ENCODE results near the gene UBQLN4. TPM values are rescaled to one million over a fixed set of nuclear protein-coding genes. Genes with fewer than 3 reads are reported as not detected.

UBQLN4 gene
- polyA plus RNA-seq, 1 donor from 2014 or later: 34.9 TPM

DNA sequence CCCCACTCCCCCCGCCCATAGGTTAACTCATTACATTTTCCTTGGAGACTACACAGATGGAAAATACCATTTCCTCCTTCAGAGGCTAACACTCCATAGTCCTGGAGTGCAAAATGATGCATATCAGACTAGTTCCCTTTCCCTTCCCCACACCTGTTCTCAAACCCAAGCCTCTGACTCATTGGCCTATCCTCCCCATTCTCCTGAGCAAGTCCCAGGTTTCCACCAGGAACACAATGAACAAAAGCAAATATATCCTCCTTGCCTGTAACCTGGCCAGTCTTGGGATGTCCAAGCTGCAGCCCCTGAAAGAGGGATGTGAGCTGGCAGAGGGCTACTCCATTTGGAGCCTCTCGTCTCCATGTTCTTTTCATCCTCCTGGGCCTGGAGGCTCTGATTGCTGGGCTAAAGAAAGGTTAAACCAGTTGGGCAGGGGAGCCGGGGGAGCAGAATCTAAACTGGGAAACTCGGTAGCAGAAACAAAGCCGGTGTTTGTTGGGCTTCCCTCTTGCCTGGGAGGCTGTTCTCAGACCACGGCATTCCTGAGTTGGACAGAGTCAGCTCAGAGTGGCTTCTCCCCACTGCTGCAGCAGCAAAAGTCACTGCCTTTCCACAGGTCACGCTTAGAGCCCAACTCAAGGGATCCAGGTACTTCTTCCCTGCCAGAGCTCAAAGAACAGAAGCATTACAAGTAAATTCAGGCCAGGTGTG is 46.8 kb downstream of the UBQLN4 start:
- TF ChIP-seq EZH2 (IDR thresholded peaks at IDR 0.05; ENCODE audit: borderline replicate concordance, insufficient read depth, low read length, poor library complexity, severe bottlenecking): no peak
- TF ChIP-seq, protein P1, sequence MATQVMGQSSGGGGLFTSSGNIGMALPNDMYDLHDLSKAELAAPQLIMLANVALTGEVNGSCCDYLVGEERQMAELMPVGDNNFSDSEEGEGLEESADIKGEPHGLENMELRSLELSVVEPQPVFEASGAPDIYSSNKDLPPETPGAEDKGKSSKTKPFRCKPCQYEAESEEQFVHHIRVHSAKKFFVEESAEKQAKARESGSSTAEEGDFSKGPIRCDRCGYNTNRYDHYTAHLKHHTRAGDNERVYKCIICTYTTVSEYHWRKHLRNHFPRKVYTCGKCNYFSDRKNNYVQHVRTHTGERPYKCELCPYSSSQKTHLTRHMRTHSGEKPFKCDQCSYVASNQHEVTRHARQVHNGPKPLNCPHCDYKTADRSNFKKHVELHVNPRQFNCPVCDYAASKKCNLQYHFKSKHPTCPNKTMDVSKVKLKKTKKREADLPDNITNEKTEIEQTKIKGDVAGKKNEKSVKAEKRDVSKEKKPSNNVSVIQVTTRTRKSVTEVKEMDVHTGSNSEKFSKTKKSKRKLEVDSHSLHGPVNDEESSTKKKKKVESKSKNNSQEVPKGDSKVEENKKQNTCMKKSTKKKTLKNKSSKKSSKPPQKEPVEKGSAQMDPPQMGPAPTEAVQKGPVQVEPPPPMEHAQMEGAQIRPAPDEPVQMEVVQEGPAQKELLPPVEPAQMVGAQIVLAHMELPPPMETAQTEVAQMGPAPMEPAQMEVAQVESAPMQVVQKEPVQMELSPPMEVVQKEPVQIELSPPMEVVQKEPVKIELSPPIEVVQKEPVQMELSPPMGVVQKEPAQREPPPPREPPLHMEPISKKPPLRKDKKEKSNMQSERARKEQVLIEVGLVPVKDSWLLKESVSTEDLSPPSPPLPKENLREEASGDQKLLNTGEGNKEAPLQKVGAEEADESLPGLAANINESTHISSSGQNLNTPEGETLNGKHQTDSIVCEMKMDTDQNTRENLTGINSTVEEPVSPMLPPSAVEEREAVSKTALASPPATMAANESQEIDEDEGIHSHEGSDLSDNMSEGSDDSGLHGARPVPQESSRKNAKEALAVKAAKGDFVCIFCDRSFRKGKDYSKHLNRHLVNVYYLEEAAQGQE (IDR thresholded peaks at IDR 0.05; ENCODE audit: borderline replicate concordance): no peak
- TF ChIP-seq MXI1 (conservative IDR thresholded peaks at IDR 0.05; ENCODE audit: poor library complexity, severe bottlenecking): no peak
- no peak for TF ChIP-seq TAF1 (IDR thresholded peaks at IDR 0.05; ENCODE audit: low read depth)
- TF ChIP-seq, protein P2, sequence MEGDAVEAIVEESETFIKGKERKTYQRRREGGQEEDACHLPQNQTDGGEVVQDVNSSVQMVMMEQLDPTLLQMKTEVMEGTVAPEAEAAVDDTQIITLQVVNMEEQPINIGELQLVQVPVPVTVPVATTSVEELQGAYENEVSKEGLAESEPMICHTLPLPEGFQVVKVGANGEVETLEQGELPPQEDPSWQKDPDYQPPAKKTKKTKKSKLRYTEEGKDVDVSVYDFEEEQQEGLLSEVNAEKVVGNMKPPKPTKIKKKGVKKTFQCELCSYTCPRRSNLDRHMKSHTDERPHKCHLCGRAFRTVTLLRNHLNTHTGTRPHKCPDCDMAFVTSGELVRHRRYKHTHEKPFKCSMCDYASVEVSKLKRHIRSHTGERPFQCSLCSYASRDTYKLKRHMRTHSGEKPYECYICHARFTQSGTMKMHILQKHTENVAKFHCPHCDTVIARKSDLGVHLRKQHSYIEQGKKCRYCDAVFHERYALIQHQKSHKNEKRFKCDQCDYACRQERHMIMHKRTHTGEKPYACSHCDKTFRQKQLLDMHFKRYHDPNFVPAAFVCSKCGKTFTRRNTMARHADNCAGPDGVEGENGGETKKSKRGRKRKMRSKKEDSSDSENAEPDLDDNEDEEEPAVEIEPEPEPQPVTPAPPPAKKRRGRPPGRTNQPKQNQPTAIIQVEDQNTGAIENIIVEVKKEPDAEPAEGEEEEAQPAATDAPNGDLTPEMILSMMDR (IDR thresholded peaks at IDR 0.05; ENCODE audit: poor library complexity, severe bottlenecking): no peak
- no peak for TF ChIP-seq POLR2AphosphoS5 (IDR thresholded peaks at IDR 0.05)
- TF ChIP-seq RAD21 (conservative IDR thresholded peaks at IDR 0.05): no peak
- TF ChIP-seq SMC3 (conservative IDR thresholded peaks at IDR 0.05; ENCODE audit: poor library complexity): no peak
- Histone ChIP-seq H3K9me3 (ENCODE audit: low read length) (no peaks in the 10 kb centered on the region), H3K27me3 (ENCODE audit: insufficient read depth, low read depth, low read length) (no peaks in the 10 kb centered on the region), H3K4me2 (ENCODE audit: low read length) (no peak overlapping the region), H2AFZ (ENCODE audit: low read depth, low read length) (no peak overlapping the region), H3F3A (ENCODE audit: insufficient read depth, low read length, poor library complexity, severe bottlenecking) (no peaks in the 10 kb centered on the region), H3K79me2 (replicated peaks; ENCODE audit: insufficient read depth, low read length) (no peaks in the 10 kb centered on the region), H4K20me1 (ENCODE audit: insufficient read depth) (no peaks in the 10 kb centered on the region), H3K4me3 (ENCODE audit: low read length) (no peak overlapping the region), H3K9ac (ENCODE audit: low read length) (no peak overlapping the region), H3K36me3 (ENCODE audit: insufficient read depth, low read length) (no peaks in the 10 kb centered on the region), H3K9me2 (ENCODE audit: insufficient read depth, low read length) (no peaks in the 10 kb centered on the region), H3K27ac (ENCODE audit: low read length) (no peak overlapping the region)

DNA sequence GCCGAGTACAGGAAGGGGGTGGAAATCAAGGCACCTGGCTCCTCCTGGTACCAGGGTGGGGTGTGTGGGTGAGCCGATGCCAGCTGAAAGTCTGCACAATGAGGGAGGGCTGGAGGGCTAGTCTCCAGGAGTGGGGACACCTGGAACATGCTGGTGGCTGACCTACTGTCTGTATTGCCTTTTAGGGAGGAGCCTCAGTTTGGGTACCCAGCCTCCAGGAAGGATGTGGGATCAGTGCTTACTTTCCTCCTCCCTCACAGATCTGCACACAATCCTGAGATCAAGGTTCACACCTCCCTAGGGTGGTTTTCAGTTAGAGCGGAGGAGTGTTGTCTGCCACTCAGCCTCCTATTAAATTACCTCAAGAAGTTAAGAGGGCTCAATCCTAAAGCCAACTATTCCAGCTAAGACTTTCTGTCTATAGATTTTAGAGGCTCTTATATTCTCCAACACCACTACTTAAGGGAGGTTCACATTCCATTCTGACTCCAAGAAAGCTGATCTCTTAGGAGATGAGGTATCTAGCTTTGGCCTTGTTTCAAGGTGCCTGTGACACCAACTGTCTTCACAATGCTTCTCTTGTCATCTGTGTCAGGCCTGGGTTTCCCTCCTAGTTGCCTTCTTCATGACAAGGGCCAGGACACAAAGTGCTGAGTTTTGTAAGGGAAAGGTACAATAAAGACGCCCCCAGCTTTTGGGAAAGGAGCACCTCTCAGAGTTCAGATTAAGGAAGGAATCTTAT is 48.6 kb downstream of the UBQLN4 start:
- Histone ChIP-seq H3F3A (ENCODE audit: insufficient read depth, low read length, poor library complexity, severe bottlenecking) (no peaks in the 10 kb centered on the region), H3K9me3 (ENCODE audit: low read length) (no peaks in the 10 kb centered on the region), H3K4me3 (ENCODE audit: low read length) (no peak overlapping the region), H3K27me3 (ENCODE audit: insufficient read depth, low read depth, low read length) (no peaks in the 10 kb centered on the region), H3K9ac (ENCODE audit: low read length) (no peak overlapping the region), H2AFZ (ENCODE audit: low read depth, low read length) (no peak overlapping the region), H3K79me2 (replicated peaks; ENCODE audit: insufficient read depth, low read length) (no peaks in the 10 kb centered on the region), H3K36me3 (ENCODE audit: insufficient read depth, low read length) (no peaks in the 10 kb centered on the region), H3K27ac (ENCODE audit: low read length) (no peak overlapping the region), H4K20me1 (ENCODE audit: insufficient read depth) (no peaks in the 10 kb centered on the region), H3K4me2 (ENCODE audit: low read length) (no peak overlapping the region), H3K9me2 (ENCODE audit: insufficient read depth, low read length) (no peaks in the 10 kb centered on the region)
- no peak for TF ChIP-seq POLR2AphosphoS5 (IDR thresholded peaks at IDR 0.05)
- no peak for TF ChIP-seq RAD21 (conservative IDR thresholded peaks at IDR 0.05)
- no peak for TF ChIP-seq EZH2 (IDR thresholded peaks at IDR 0.05; ENCODE audit: borderline replicate concordance, insufficient read depth, low read length, poor library complexity, severe bottlenecking)
- TF ChIP-seq MXI1 (conservative IDR thresholded peaks at IDR 0.05; ENCODE audit: poor library complexity, severe bottlenecking): no peak
- TF ChIP-seq SMC3 (conservative IDR thresholded peaks at IDR 0.05; ENCODE audit: poor library complexity): no peak
- no peak for TF ChIP-seq TAF1 (IDR thresholded peaks at IDR 0.05; ENCODE audit: low read depth)
- TF ChIP-seq EP300 (conservative IDR thresholded peaks at IDR 0.05; ENCODE audit: poor library complexity, severe bottlenecking): no peak
- TF ChIP-seq, protein P1 (IDR thresholded peaks at IDR 0.05; ENCODE audit: borderline replicate concordance): no peak
- TF ChIP-seq, protein P2 (IDR thresholded peaks at IDR 0.05; ENCODE audit: poor library complexity, severe bottlenecking): no peak

Measured in neural cell (in vitro differentiated cells).